CD14-positive monocyte (primary cell): Measurements from ENCODE around the gene EVA1C. TPM values are rescaled to one million over a fixed set of nuclear protein-coding genes. Genes with fewer than 3 reads are reported as not detected.

Experiments
- DNase-seq, 3 donors: peaks; one replicate each; pipeline ENCODE4 v3.0.0-alpha.2; 2011 to 2022
- H2AFZ ChIP-seq: 2 replicates; pipeline ENCODE4 v1.6.0; 2012; ENCODE audit warnings: mild to moderate bottlenecking, low read depth, low read length, inconsistent platforms; ENCODE audit not compliant: insufficient read depth, poor library complexity, severe bottlenecking
- H3K27ac ChIP-seq, 2 donors: 1 replicate in 1 of 2; 2 replicates in 1 of 2; pipeline ENCODE4 v1.5.1; 2012 to 2013; ENCODE audit warnings: low read length in 2 of 2, control low read depth in 1 of 2, inconsistent platforms in 1 of 2, low read depth in 1 of 2, mild to moderate bottlenecking in 1 of 2
- H3K27me3 ChIP-seq, 2 donors: one replicate each; pipeline versions ENCODE4 v1.6.0 to v1.6.1; 2011 to 2013; ENCODE audit warnings: low read length in 2 of 2; ENCODE audit not compliant: control insufficient read depth in 2 of 2, insufficient read depth in 2 of 2
- H3K36me3 ChIP-seq, 2 donors: replicated peaks in 1 of 2; 1 replicate in 1 of 2; 2 replicates in 1 of 2; pipeline versions ENCODE4 v1.5.1 to v1.6.1; 2012 to 2013; ENCODE audit warnings: low read length in 2 of 2, control low read depth in 1 of 2, inconsistent platforms in 1 of 2, mild to moderate bottlenecking in 1 of 2; ENCODE audit not compliant: insufficient read depth in 2 of 2, control insufficient read depth in 1 of 2
- H3K4me1 ChIP-seq, 2 donors: 1 replicate in 1 of 2; 2 replicates in 1 of 2; pipeline versions ENCODE4 v1.5.1 to v1.6.1; 2012 to 2013; ENCODE audit warnings: low read length in 2 of 2, control low read depth in 1 of 2, inconsistent platforms in 1 of 2, mild to moderate bottlenecking in 1 of 2, moderate library complexity in 1 of 2; ENCODE audit not compliant: insufficient read depth in 2 of 2, control insufficient read depth in 1 of 2
- H3K4me2 ChIP-seq: replicated peaks from 2 replicates; pipeline ENCODE3; 2012; ENCODE audit warnings: low read length, moderate library complexity, mild to moderate bottlenecking; ENCODE audit not compliant: poor library complexity, severe bottlenecking; ENCODE audit errors: extremely low read depth
- H3K4me3 ChIP-seq, 3 experiments: fragments of 200-600 bp in 1 of 3; sonication (generic) in 1 of 3; replicated peaks in 1 of 3; 1 replicate in 2 of 3; 2 replicates in 1 of 3; pipeline ENCODE4 v1.5.1; 2011 to 2013; ENCODE audit warnings: low read length in 3 of 3, mild to moderate bottlenecking in 3 of 3, control low read depth in 2 of 3, low read depth in 2 of 3, inconsistent platforms in 1 of 3, moderate library complexity in 1 of 3
- H3K79me2 ChIP-seq: 2 replicates; pipeline ENCODE4 v1.6.0; 2012; ENCODE audit warnings: mild to moderate bottlenecking, control low read depth, inconsistent platforms, low read length, moderate library complexity; ENCODE audit not compliant: insufficient read depth
- H3K9ac ChIP-seq: 2 replicates; pipeline ENCODE4 v1.6.0; 2017; ENCODE audit warnings: low read length, mild to moderate bottlenecking; ENCODE audit not compliant: insufficient read depth, poor library complexity, severe bottlenecking
- H3K9me3 ChIP-seq, 2 donors: replicated peaks in 1 of 2; 1 replicate in 1 of 2; 2 replicates in 1 of 2; pipeline versions ENCODE4 v1.5.1 to v1.6.1; 2012 to 2013; ENCODE audit warnings: low read length in 2 of 2, control low read depth in 1 of 2; ENCODE audit not compliant: control insufficient read depth in 1 of 2, insufficient read depth in 1 of 2
- H4K20me1 ChIP-seq: 2 replicates; pipeline ENCODE4 v1.6.0; 2012; ENCODE audit warnings: mild to moderate bottlenecking, low read length, control low read depth, moderate library complexity; ENCODE audit not compliant: insufficient read depth
- H3K27ac Mint-ChIP-seq, 7 donors: one replicate each; pipeline ENCODE4 v1.8.0; 2020; ENCODE audit warnings: mild to moderate bottlenecking in 7 of 7, mixed read lengths in 7 of 7, moderate library complexity in 6 of 7, inconsistent platforms in 2 of 7
- H3K27me3 Mint-ChIP-seq, 3 donors: one replicate each; pipeline ENCODE4 v1.8.0; 2021 to 2022; ENCODE audit warnings: low read depth in 3 of 3, mild to moderate bottlenecking in 3 of 3, mixed read lengths in 3 of 3, moderate library complexity in 3 of 3, inconsistent platforms in 1 of 3
- H3K36me3 Mint-ChIP-seq, 2 donors: one replicate each; pipeline ENCODE4 v1.8.0; 2020; ENCODE audit warnings: mixed read lengths in 2 of 2, inconsistent platforms in 1 of 2, mild to moderate bottlenecking in 1 of 2
- H3K4me1 Mint-ChIP-seq: one replicate; pipeline ENCODE4 v1.8.0; 2020; ENCODE audit warnings: mild to moderate bottlenecking, mixed read lengths
- H3K4me3 Mint-ChIP-seq, 2 donors: one replicate each; pipeline ENCODE4 v1.8.0; 2020; ENCODE audit warnings: mild to moderate bottlenecking in 2 of 2, mixed read lengths in 2 of 2, moderate library complexity in 1 of 2
- H3K9me3 Mint-ChIP-seq, 7 donors: one replicate each; pipeline ENCODE4 v1.8.0; 2020 to 2022; ENCODE audit warnings: mixed read lengths in 7 of 7, mild to moderate bottlenecking in 6 of 7, moderate library complexity in 6 of 7, inconsistent platforms in 2 of 7
- WGBS: methylation state at CpG from one replicate; pipeline ENCODE4 v1.1.5; 2013; ENCODE audit warnings: missing lambda C conversion rate; ENCODE audit not compliant: insufficient coverage; 5-methylcytosine and 5-hydroxymethylcytosine counted together
- intact Hi-C, 2 donors: fragments of 100-400 bp; cut with micrococcal nuclease; formaldehyde crosslinking; loops; one replicate each; pipeline versions ENCODE4 v1.15.0 to v1.15.1; 2023
- polyA plus RNA-seq, 3 donors: library from polyadenylated mRNA; depleted of rRNA in 1 of 3; unstranded in 2 of 3; stranded (reverse) in 1 of 3; fragments of 300-500 nt in 2 of 3; fragments of >200 nt in 1 of 3; fragmentation: Illumina TruSeq in 2 of 3; gene quantifications; 1 replicate in 2 of 3; 2 replicates in 1 of 3; pipeline ENCODE4 v1.2.3, GENCODE V29; 2012 to 2021
- TF ChIP-seq, protein P1 (sequence below): fragments of 200-600 bp; IDR thresholded peaks from one replicate; pipeline ENCODE4 v1.8.0; 2022; ENCODE audit warnings: antibody characterized with exemption, mild to moderate bottlenecking

The EVA1C gene
- polyA plus RNA-seq, 3 donors: 0.37 to 0.73 (median 0.63) TPM

DNA sequence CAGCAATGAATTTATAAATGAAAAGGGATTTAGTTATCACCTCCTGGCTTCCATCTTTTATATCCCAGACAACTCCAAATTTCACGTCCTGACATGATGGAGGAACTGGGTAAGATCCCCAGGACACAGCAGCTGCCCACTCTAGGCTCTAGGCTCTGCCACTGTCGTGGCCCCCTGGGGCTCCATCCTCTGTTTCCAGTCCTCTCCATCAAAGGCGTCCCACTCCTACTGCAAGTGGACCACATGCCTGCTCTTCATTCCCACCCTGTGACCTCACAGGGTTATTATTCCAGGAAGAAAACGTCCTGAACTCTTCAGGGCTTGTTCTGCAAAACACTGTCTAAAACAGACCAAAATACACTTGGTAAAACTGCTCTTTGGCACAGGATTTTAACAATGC, 31.6 kb upstream of the EVA1C start:
- Histone ChIP-seq H3K9me3 (no peaks in the 10 kb centered on the region), H3K4me3 (no peak overlapping the region), H3K27ac (no peak overlapping the region), H3K4me2 (no peak overlapping the region), H3K79me2 (no peaks in the 10 kb centered on the region), H3K4me1 (no peaks in the 10 kb centered on the region), H3K27me3 (no peaks in the 10 kb centered on the region), H3K36me3 (peaks cover 62 to 91% of the 10 kb centered on the region in 2 donors), H4K20me1 (no peaks in the 10 kb centered on the region), H3K9ac (no peak overlapping the region), H2AFZ (no peak overlapping the region)
- Mint-ChIP-seq H3K27ac (peak overlapping the region in 2 of 7 donors; percentile 5 to 50), H3K36me3 (peaks cover 77 to 87% of the 10 kb centered on the region in 2 donors), H3K27me3 (peaks cover 0 to 2% (median 0%) of the 10 kb centered on the region in 3 donors), H3K4me3 (no peak overlapping the region), H3K9me3 (no peaks in the 10 kb centered on the region), H3K4me1 (no peaks in the 10 kb centered on the region)
- WGBS: 90% methylated on average over 4 of the region's 4 CpGs
- TF ChIP-seq, protein P1, sequence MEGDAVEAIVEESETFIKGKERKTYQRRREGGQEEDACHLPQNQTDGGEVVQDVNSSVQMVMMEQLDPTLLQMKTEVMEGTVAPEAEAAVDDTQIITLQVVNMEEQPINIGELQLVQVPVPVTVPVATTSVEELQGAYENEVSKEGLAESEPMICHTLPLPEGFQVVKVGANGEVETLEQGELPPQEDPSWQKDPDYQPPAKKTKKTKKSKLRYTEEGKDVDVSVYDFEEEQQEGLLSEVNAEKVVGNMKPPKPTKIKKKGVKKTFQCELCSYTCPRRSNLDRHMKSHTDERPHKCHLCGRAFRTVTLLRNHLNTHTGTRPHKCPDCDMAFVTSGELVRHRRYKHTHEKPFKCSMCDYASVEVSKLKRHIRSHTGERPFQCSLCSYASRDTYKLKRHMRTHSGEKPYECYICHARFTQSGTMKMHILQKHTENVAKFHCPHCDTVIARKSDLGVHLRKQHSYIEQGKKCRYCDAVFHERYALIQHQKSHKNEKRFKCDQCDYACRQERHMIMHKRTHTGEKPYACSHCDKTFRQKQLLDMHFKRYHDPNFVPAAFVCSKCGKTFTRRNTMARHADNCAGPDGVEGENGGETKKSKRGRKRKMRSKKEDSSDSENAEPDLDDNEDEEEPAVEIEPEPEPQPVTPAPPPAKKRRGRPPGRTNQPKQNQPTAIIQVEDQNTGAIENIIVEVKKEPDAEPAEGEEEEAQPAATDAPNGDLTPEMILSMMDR: no peak
- DNase-seq: no peak
- intact Hi-C loops: no loop called here

DNA sequence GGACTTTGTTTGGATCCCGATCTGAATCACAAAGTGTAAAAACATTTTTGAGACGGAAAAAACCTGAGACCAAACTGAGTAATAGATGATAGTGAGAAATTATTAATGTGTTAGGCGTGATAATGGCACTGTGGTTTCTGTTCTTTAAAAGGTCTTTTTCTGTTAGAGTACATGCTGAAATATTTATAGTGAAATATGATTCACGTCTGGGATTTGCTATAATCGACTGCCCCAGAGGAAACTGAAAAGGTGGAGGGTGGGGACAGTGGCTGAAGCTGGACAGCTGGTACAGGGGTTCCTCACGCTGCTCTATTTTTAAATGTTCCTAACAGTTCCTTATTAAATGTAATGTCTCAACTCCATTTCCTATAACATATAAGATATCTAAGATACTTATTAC, 30.9 kb upstream of the EVA1C start:
- Mint-ChIP-seq H3K27me3 (peaks cover 0 to 2% (median 0%) of the 10 kb centered on the region in 3 donors), H3K4me1 (no peaks in the 10 kb centered on the region), H3K4me3 (no peak overlapping the region), H3K27ac (no peak overlapping the region), H3K9me3 (no peaks in the 10 kb centered on the region), H3K36me3 (peaks cover 72 to 82% of the 10 kb centered on the region in 2 donors)
- Histone ChIP-seq H3K4me1 (no peaks in the 10 kb centered on the region), H2AFZ (no peak overlapping the region), H3K79me2 (no peaks in the 10 kb centered on the region), H3K27ac (no peak overlapping the region), H3K9me3 (no peaks in the 10 kb centered on the region), H4K20me1 (peaks cover 6% of the 10 kb centered on the region), H3K27me3 (no peaks in the 10 kb centered on the region), H3K9ac (no peak overlapping the region), H3K36me3 (peaks cover 60 to 88% of the 10 kb centered on the region in 2 donors), H3K4me3 (no peak overlapping the region), H3K4me2 (no peak overlapping the region)
- no peak for DNase-seq
- intact Hi-C loops: no loop called here
- TF ChIP-seq, protein P1: no peak
- WGBS: 96% methylated on average over 4 of the region's 6 CpGs
